ENCODE data around the gene ASTE1. TPM values are rescaled to one million over a fixed set of nuclear protein-coding genes. Genes with fewer than 3 reads are reported as not detected.

The ASTE1 gene
- total and polyA plus RNA-seq, 9 of the 15 experiments (the other 6 are each of a cell fraction or from before 2014, with no cell fraction given) = 3.5 to 12.1 (median 6.9) TPM

- no peak for TF ChIP-seq TEAD4 (IDR thresholded peaks at IDR 0.05; ENCODE audit: low read length)
- no peak for TF ChIP-seq TEAD4 (CRISPR knock-in tag; IDR thresholded peaks at IDR 0.05; ENCODE audit: borderline replicate concordance)
- no peak for TF ChIP-seq CLOCK (CRISPR knock-in tag; IDR thresholded peaks at IDR 0.05; ENCODE audit: borderline replicate concordance)
- TF ChIP-seq ZNF121 (CRISPR knock-in tag; conservative IDR thresholded peaks at IDR 0.05) = no peak
These were observed 52.4 kb downstream of the ASTE1 start (continued) for GRCh38 chr3:130974201-130974600.

GRCh38 chr3:130973406-130973805 is 53.2 kb downstream of the ASTE1 start:
- Histone ChIP-seq H3K9ac (ENCODE audit: insufficient read depth in 1 of 2, low read depth in 2 of 2, low read length in 2 of 2) (no peak overlapping the region), H3K9me3 (replicated peaks; ENCODE audit: control insufficient read depth, insufficient read depth, low read depth, low read length) (no peaks in the 10 kb centered on the region), H3K4me1 (replicated peaks in 1 of 2; ENCODE audit: control insufficient read depth in 2 of 2, insufficient read depth in 2 of 2, low read length in 2 of 2) (no peaks in the 10 kb centered on the region), H3K36me3 (ENCODE audit: control insufficient read depth, insufficient read depth, low read length) (peaks cover 22% of the 10 kb centered on the region; the same call in 2 of the 3 replicates), H3K4me3 (no peak overlapping the region), H3K79me2 (ENCODE audit: control insufficient read depth, insufficient read depth, low read length) (no peaks in the 10 kb centered on the region), H3K27ac (ENCODE audit: extremely low read depth, low read depth, low read length) (no peak overlapping the region), H2AFZ (ENCODE audit: low read depth, low read length) (no peak overlapping the region), H4K20me1 (replicated peaks; ENCODE audit: control insufficient read depth, insufficient read depth, low read length) (no peaks in the 10 kb centered on the region), H3K27me3 (ENCODE audit: control insufficient read depth in 2 of 2, insufficient read depth in 2 of 2, low read length in 2 of 2) (no peaks in the 10 kb centered on the region), H3K4me2 (ENCODE audit: insufficient read depth, low read length) (no peak overlapping the region), H3K9me1 (ENCODE audit: control insufficient read depth, insufficient read depth, low read length) (no peaks in the 10 kb centered on the region)
- ChIA-PET CTCF (ENCODE audit: low intra/inter-chr PET ratio) (no interaction called here), POLR2A (interaction anchor here (0.6 kb wide), 2 partner anchors 19 to 24 kb away, joined by 3 to 4 read pairs; no protein-coding TSS in a partner anchor)
- intact Hi-C loops (cut with micrococcal nuclease) (no loop called here), in situ Hi-C loops (cut with MboI) (no loop called here)
- WGBS (ENCODE audit: insufficient coverage, low coverage, missing lambda C conversion rate) = 96% methylated on average over 5 of the region's 5 CpGs
- DNase-seq (ENCODE audit: extremely low read depth in 1 of 4, low spot score in 3 of 4) = no peak
- FAIRE-seq = no peak
- no TSS peak for BruUV-seq (replicated peaks)
- ATAC-seq = no peak
- no peak for TF ChIP-seq ATF7 (IDR thresholded peaks at IDR 0.05)
- no peak for TF ChIP-seq GATA2 (CRISPR knock-in tag; IDR thresholded peaks at IDR 0.05)
- no peak for TF ChIP-seq ZNF121 (CRISPR knock-in tag; conservative IDR thresholded peaks at IDR 0.05)
- no peak for TF ChIP-seq ZMIZ1 (IDR thresholded peaks at IDR 0.05; ENCODE audit: low read depth in 2 of 2, low read length in 2 of 2)
- no peak for TF ChIP-seq NFATC3 (IDR thresholded peaks at IDR 0.05)
- TF ChIP-seq KAT2B (IDR thresholded peaks at IDR 0.05; ENCODE audit: low read depth, low read length) = no peak
- no peak for TF ChIP-seq EP300 (IDR thresholded peaks at IDR 0.05; ENCODE audit: low read length)
- no peak for TF ChIP-seq POU5F1 (IDR thresholded peaks at IDR 0.05; ENCODE audit: borderline replicate concordance, low read depth, low read length, partially characterized antibody)
- TF ChIP-seq TSHZ1 (CRISPR knock-in tag; IDR thresholded peaks at IDR 0.05) = no peak

All from K562 (cell line).